DOHH2 (cell line): ENCODE results near the gene ADAD2.

ENCODE experiments used
- CTCF ChIP-seq: fragments of 200-600 bp; sonication (generic); IDR thresholded peaks from one replicate; pipeline ENCODE4 v1.5.1; 2014; ENCODE audit warnings: antibody characterized with exemption, mild to moderate bottlenecking, low read depth, low read length; ENCODE audit not compliant: poor library complexity, severe bottlenecking
- EZH2phosphoT487 ChIP-seq: fragments of 200-600 bp; sonication (generic); IDR thresholded peaks from 2 replicates; pipeline ENCODE4 v1.6.1; 2017; ENCODE audit warnings: borderline replicate concordance, mild to moderate bottlenecking, antibody characterized with exemption, low read length, moderate library complexity, mixed read lengths

GRCh38 chr16:84233748-84234147 lies 42.8 kb downstream of the ADAD2 start:
- no peak for TF ChIP-seq CTCF
- no peak for TF ChIP-seq EZH2phosphoT487
